ENCODE data around the gene BUB1B. TPM values are rescaled to one million over a fixed set of nuclear protein-coding genes. Genes with fewer than 3 reads are reported as not detected.

The BUB1B gene
- total RNA-seq, 1 experiment from 2014 or later: 83.2 TPM

DNA sequence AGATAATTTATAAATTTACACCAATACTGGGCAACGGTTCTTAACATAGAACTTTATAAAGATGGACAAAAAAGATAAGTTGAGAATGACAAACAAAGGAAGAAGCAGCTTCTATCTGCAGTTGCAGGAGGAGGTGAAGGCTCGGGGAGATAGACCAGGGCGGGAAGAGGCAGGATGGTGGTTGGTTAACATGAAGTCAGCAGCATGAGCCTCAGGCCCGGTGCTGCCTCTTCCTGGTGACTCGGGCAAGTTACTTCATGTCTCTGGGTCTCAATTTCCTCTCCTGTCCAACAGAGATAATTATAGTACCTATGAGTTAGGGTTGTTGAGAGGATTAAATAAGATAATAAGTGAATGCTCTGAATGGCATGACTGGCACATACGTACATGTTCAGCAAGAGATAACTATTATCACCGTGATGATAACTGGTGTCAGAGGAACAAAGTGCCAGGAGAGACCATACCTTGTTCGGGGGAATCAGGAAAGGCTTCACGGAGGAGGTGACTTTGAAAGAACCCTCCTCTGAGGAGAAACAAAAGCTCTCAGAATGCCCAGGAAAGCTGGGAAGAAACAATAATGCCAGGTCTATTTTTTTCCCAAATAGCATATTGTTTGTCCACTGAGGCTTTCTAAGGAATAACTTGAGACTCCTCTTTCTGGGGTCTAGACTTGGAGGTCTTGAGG lies 82.4 kb downstream of the BUB1B start:
- no peak overlapping the region for H3K18ac ChIP-seq (ENCODE audit: insufficient read length, low read depth, low read length)
- H4K5ac ChIP-seq (ENCODE audit: insufficient read length, low read depth, low read length): no peak overlapping the region
- H3K23ac ChIP-seq (ENCODE audit: insufficient read length, low read depth, low read length): no peak overlapping the region
- H3K4me2 ChIP-seq (ENCODE audit: insufficient read depth, insufficient read length, low read length): no peak overlapping the region
- no peak overlapping the region for H2BK20ac ChIP-seq (ENCODE audit: low read depth, low read length, poor library complexity, severe bottlenecking)
- H3K4me1 ChIP-seq (ENCODE audit: insufficient read depth, low read length): no peaks in the 10 kb centered on the region; the same call in 1 of the 2 replicates
- no peaks in the 10 kb centered on the region for H3K27me3 ChIP-seq (ENCODE audit: insufficient read depth, low read length)
- H2BK12ac ChIP-seq (ENCODE audit: insufficient read length, low read depth, low read length): no peak overlapping the region
- no peak for DNase-seq
- no peak overlapping the region for H3K27ac ChIP-seq (ENCODE audit: insufficient read length, low read depth, low read length)
- H3K27me3 Mint-ChIP-seq (ENCODE audit: low read depth): peaks cover 9% of the 10 kb centered on the region
- H3K79me1 ChIP-seq (ENCODE audit: insufficient read depth, low read depth, low read length, poor library complexity, severe bottlenecking): no peaks in the 10 kb centered on the region
- H4K8ac ChIP-seq (replicated peaks; ENCODE audit: insufficient read length, low read depth, low read length): no peak overlapping the region
- no peak overlapping the region for H3K56ac ChIP-seq (ENCODE audit: insufficient read length, low read depth, low read length)
- peaks cover 28 to 29% of the 10 kb centered on the region in 2 experiments for H3K4me1 Mint-ChIP-seq
- H2BK120ac ChIP-seq (ENCODE audit: low read depth, low read length, poor library complexity, severe bottlenecking): no peak overlapping the region
- H3K4me3 Mint-ChIP-seq: no peak overlapping the region
- H4K91ac ChIP-seq (ENCODE audit: insufficient read length, low read depth, low read length): no peak overlapping the region
- TF ChIP-seq, protein P1, sequence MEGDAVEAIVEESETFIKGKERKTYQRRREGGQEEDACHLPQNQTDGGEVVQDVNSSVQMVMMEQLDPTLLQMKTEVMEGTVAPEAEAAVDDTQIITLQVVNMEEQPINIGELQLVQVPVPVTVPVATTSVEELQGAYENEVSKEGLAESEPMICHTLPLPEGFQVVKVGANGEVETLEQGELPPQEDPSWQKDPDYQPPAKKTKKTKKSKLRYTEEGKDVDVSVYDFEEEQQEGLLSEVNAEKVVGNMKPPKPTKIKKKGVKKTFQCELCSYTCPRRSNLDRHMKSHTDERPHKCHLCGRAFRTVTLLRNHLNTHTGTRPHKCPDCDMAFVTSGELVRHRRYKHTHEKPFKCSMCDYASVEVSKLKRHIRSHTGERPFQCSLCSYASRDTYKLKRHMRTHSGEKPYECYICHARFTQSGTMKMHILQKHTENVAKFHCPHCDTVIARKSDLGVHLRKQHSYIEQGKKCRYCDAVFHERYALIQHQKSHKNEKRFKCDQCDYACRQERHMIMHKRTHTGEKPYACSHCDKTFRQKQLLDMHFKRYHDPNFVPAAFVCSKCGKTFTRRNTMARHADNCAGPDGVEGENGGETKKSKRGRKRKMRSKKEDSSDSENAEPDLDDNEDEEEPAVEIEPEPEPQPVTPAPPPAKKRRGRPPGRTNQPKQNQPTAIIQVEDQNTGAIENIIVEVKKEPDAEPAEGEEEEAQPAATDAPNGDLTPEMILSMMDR (conservative IDR thresholded peaks at IDR 0.05): no peak
- H2AFZ ChIP-seq (ENCODE audit: low read length): no peak overlapping the region
- H2BK15ac ChIP-seq (ENCODE audit: low read depth, low read length): no peak overlapping the region
- no CpG with 5 or more reads among the region's 9 CpGs for WGBS (ENCODE audit: extremely low coverage, insufficient read length, low lambda C conversion rate)
- H3K14ac ChIP-seq (ENCODE audit: insufficient read depth, low read length): no peak overlapping the region
- H3K9ac ChIP-seq (ENCODE audit: extremely low read depth, insufficient read length, low read length): no peak overlapping the region
- no peak overlapping the region for H3K27ac Mint-ChIP-seq
- peaks cover 8% of the 10 kb centered on the region for H3K23me2 ChIP-seq (ENCODE audit: insufficient read length, low read depth, low read length, poor library complexity, severe bottlenecking)
- H2BK5ac ChIP-seq (ENCODE audit: insufficient read length, low read length): no peak overlapping the region
- H3K36me3 Mint-ChIP-seq (ENCODE audit: insufficient read depth in 1 of 3, low read depth in 3 of 3): no peaks in the 10 kb centered on the region; a peak in 1 of 7 replicates
- no peaks in the 10 kb centered on the region for H3K9me3 Mint-ChIP-seq
- no peaks in the 10 kb centered on the region for H3K9me3 ChIP-seq (ENCODE audit: control insufficient read depth, low read depth, low read length)
- no peak overlapping the region for H3T11ph ChIP-seq (ENCODE audit: low read length)
- no peaks in the 10 kb centered on the region for H4K20me1 ChIP-seq (ENCODE audit: control insufficient read depth, insufficient read depth, insufficient read length)
- H3K79me2 ChIP-seq (ENCODE audit: insufficient read depth, low read length): no peaks in the 10 kb centered on the region
- no peak overlapping the region for H2AK5ac ChIP-seq (ENCODE audit: insufficient read length, low read length)
- no peak overlapping the region for H3K4ac ChIP-seq (ENCODE audit: low read depth, low read length)

Measured in H9 (cell line).